Activated effector memory CD4-positive, alpha-beta T cell treated with anti-CD3 and anti-CD28 coated beads, Interleukin-2, amount 50 U/mL, for 16 hours (primary cell): ENCODE results near the gene MC3R.
"Not testable (repeated sequence)": the region's sequence is repeated elsewhere in the genome, so short reads cannot be mapped to it uniquely, and the experiment has no call there.

Experiments used
- DNase-seq: peaks from one replicate; pipeline ENCODE4 v3.0.0-alpha.2; 2020

Gene MC3R

DNA sequence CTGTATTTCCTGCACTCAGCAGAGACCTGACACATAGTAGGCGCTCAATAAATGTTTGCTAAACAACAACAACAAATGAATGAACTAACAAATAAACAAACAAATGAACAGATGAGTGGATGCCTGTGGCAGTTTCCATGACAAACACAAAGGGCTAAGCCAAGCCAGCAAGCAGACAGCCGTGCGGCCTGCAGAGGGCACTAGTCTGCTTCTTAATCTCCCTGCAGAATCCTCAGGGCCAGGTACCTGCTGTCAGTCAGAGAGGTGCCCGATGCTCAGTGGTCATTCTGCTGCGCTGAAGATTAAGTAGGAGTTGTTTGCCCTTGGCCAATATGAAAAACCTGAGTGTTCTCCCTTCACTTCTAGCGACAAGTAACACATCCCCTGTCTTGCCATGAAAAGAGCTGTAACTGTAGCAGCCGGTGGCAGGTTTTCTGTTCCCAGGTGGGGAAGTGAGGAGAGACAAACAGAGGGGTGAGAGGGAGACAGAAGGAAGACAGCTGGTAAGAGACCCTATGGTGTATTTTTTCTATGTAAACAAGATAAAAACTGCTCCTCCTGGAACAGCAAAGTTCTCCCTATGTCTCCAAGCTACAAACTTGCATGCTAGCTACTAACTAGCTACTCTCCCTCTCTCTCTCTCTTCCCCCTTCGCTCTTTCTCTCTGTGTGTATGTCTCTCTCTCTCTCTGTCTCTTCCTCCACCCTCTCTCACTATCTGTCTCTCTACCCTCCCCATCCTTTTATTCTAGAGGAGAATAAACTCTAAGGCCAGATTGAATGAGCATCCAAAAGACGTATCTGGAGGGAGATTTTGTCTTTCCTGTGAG is at the start of gene MC3R:
Gene MC3R, plus strand, starts transcription at position 779 of the 829 bp plus-strand sequence. CDS start 112 bp downstream, outside the sequence.
- DNase-seq: peak; percentile 76

- DNase-seq: no peak
Measured at GRCh38 chr20:56200456-56200855, 48.1 kb upstream of the MC3R start.

GRCh38 chr20:56202493-56203077 is 45.9 kb upstream of the MC3R start:
- no peak for DNase-seq

DNA sequence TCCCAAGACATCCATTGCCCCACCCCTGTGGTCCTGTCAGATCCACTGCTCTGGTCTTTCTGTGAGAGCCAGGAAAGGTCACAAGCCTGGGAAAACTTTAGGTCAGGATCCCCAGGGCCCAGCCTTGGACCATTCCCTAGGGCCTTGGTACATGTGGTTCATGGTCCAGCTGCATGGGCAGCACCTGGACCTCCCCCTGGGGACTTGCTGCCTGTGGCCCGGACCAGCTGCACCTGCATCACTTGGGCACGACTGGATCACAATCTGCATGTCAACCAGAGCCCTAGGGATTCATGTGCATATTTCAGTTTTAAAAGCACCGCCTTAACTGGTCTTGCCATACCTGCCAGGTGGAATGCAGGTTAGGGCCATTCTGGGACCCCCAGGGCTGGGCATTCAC is 44.3 kb upstream of the MC3R start:
- no peak for DNase-seq

DNA sequence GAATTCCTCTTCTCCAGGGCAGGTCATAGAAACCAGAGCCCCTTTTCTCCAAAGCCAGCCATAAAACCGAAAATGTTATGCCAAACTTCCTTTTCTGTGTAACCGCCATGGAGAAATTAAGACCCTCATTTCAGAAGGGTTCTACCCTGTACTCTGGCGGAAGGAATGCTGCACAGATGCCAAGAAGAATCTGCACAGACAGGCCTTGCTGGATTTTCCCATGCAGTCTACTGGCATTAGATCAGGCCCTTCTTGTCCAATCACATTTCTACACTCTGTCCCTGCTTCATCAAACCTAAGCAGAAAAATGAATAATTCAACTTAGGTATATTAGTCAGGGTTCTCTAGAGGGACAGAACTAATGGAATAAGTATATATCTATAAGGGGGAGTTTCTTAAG is 43.2 kb upstream of the MC3R start:
- DNase-seq: no peak

- DNase-seq: no peak
Measured at GRCh38 chr20:56207656-56208055, 40.9 kb upstream of the MC3R start.

GRCh38 chr20:56208121-56208520 is 40.4 kb upstream of the MC3R start:
- DNase-seq: no peak

DNA sequence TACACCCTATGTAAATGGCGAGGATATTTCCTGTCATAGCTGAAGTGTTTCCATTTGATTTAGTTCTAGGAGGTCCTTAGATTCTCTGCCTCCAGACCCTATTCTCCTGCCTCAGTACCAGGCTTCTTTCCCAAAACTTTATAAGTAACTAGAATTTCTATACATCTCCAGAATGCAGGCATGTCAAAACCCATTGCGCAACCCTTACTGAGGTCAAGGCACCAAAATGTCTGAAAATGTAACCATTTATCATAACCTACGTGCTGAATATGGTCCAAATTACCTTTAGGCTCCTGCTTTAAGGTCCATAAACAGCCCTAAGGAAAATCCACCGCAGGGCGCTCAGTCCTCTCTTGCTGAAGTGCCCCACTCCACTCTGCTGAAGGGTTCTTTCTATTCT is 37.5 kb upstream of the MC3R start:
- DNase-seq: no peak

DNA sequence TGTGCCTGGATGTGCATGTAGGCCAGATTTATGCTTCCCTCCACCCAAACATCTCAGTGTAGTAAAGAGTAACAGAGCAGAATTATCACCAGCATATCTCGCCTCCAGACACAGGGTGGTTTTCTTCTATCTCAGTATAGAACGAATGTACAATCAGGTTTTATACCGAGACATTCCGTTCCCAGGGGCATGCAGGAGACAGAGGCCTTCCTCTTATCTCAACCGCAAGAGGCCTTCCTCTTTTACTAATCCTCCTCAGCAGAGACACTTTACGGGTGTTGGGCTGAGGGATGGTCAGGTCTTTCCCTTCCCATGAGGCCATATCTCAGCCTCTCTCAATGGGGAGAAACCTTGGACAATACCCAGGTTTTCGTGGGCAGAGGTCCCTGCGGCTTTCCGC is 36.4 kb upstream of the MC3R start:
- no peak for DNase-seq

DNA sequence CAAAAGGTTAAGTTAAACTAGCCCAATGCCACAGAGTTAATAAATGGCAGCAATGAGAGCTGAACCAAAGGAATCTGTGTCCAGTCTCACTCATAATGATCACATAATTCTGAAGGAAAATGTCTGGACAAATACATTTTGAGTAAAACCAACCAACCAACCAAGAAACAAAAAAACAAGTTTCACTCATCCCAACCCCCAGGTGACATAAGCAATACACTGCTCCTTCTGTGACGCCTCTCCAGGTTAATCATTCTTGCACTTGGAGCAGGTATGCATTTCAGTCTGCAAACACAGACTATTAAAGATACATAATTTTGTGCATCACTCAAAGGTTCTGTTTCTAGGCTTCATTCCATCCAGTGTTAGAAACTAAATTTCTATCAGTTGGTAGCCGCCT is 35.2 kb upstream of the MC3R start:
- DNase-seq: no peak

DNA sequence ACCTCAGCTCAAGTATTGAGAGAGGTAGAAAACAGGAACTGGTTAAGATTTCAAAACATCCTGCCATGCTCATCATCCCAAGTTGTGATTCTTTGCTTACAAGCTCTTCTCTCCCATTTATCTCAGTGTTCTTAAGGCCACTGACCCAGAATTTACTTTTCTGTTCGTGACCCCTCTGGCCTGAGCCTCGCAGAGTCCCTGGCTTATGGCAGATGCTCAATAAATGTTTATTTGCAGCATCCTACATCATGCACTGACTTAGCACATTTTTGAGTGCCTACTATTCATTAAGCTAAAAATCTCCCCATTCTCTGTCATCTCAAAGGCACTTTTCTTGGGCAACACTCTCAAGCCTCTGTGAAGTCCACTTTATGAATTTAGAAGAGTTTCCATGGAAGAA is 33.4 kb upstream of the MC3R start:
- DNase-seq: no peak

- no peak for DNase-seq
Measured at GRCh38 chr20:56217829-56218228, 30.7 kb upstream of the MC3R start.

GRCh38 chr20:56221186-56221585 is 27.3 kb upstream of the MC3R start:
- not testable (repeated sequence) for DNase-seq

DNA sequence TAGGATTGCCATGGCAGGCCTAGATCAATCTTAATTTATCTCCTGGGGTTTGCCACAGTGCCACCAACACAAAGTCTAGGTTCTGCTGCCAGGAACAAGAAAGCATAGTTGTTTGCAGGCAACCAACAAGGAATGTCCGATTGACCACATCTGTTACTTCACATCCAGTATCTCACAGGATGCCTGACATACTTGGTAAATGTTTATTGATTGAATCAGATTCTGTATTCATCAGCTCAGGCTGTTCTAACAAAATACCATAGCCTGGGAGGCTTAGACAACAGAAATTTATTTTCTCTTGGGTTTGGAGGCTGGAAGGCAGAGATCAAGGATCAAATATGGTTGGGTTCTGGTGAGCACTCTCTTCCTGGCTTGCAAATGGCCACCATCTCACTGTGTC is 26.3 kb upstream of the MC3R start:
- DNase-seq: no peak

DNA sequence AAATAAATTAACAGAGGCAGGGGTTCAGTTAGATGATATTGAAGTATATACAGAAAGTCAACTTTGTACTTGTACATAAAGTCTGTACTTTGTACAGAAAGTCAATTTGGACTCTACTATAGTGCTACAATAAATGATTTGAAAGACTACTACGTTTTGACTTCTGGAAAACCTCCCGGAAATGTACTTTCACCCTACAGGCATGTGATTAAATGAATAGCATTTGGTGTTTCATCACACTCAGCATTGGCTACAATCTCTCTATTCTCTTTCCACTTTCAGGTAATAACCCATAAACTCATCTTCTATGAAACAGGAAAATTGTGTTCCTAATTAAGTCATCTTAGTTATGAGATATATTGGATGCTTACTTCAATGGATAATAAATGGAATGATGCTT is 25.6 kb upstream of the MC3R start:
- no peak for DNase-seq

- no peak for DNase-seq
Measured at GRCh38 chr20:56223352-56223751, 25.2 kb upstream of the MC3R start.

DNA sequence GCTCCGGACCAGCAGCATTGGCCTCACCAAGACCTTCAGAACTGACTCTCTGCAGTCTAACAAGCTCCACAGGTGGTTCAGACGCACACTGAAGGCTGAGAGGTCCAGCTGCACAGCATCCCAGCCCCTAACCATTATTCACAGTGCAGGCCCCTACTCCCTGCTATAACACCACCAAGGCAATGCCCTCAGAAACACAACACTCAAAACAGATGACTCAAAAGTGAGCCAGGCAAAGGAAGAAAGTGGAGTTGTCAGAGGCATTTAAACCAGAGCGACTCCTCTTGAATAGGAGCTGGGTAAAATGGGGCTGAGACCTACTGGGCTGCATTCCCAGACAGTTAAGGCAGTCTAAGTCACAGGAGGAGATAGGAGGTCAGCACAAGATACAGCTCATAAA is 20.5 kb upstream of the MC3R start:
- DNase-seq: no peak

DNA sequence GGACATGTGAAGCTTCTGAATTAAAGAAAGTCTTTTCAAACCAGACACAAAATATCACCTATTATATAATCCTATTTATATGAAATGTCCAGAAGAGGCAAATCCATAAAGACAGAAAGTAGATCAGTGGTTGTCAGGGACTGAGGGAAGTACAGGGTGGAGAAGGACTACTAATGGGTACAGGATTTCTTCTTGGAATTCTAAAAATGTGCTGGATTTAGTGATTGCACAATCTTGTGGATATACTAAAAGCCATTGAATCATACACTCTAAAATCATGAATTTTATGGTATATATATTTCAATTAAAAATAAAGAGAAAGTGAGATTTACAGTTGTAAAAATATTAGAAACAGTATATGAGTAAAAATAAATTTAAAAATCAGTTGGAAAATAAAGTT is 18.7 kb upstream of the MC3R start:
- DNase-seq: no peak

DNA sequence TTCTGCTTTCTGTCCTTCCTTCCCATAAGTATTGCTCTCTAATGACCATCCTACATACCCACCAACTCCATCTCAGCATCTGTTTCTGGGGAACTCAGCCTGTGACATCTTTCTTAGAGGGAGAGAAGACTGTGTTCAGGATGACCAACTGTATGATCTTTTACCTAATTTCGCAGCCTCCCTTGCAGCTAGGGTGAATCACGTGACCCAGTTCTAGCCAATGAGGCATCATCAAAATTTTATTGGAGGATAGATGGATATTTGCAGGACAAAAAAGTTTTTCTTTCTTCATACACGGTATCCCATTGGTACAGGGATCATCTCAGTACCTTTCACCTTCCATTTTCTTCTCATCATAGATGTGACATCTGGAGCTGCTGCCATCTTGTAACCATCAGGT is 14.4 kb upstream of the MC3R start:
- DNase-seq: no peak

DNA sequence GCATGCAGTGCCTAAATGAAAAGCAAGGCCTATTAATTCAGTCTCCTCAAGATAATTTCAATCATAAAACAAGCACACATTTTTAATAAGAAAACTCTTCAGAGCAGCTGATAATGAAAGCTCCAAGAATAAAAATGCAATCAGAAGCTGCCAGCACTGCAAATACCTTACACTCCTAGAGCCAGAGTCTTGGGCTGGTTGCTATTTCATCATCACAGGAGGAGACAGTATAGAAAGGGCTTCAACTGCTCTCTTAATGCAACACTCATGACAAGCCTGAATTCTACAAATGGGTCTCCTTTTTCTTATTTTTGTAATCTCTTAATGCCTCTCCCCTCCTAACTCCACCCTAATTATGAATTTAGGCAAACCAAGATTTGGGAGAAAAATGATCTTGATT is 11.2 kb upstream of the MC3R start:
- DNase-seq: no peak

- DNase-seq: no peak
Measured at GRCh38 chr20:56244259-56244658, 4.3 kb upstream of the MC3R start.

- no peak for DNase-seq
Measured at GRCh38 chr20:56245761-56246160, 2.8 kb upstream of the MC3R start.

DNA sequence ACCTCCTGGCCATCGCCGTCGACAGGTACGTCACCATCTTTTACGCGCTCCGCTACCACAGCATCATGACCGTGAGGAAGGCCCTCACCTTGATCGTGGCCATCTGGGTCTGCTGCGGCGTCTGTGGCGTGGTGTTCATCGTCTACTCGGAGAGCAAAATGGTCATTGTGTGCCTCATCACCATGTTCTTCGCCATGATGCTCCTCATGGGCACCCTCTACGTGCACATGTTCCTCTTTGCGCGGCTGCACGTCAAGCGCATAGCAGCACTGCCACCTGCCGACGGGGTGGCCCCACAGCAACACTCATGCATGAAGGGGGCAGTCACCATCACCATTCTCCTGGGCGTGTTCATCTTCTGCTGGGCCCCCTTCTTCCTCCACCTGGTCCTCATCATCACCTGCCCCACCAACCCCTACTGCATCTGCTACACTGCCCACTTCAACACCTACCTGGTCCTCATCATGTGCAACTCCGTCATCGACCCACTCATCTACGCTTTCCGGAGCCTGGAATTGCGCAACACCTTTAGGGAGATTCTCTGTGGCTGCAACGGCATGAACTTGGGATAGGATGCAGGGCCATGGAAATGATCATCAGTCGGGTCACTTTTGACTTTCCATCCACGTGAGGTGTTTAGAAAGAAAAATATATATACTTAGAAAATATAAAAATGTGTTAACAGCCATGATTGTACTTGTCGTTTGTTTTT is 868 bp downstream of the MC3R start:
- no peak for DNase-seq

- no peak for DNase-seq
Measured at GRCh38 chr20:56249956-56250355, 1.4 kb downstream of the MC3R start.
